GM10266 (cell line): ENCODE results near the gene WDR1.

Experiments used
- DNase-seq: peaks from one replicate; pipeline ENCODE4 v3.0.0; 2012; ENCODE audit errors: extremely low spot score
- TF ChIP-seq, protein P1 (sequence below): IDR thresholded peaks from 2 replicates; pipeline ENCODE4 v1.5.1; 2012; ENCODE audit warnings: mild to moderate bottlenecking, low read depth; ENCODE audit not compliant: control insufficient read depth, insufficient read depth; ENCODE audit errors: missing control alignments

The WDR1 gene

DNA sequence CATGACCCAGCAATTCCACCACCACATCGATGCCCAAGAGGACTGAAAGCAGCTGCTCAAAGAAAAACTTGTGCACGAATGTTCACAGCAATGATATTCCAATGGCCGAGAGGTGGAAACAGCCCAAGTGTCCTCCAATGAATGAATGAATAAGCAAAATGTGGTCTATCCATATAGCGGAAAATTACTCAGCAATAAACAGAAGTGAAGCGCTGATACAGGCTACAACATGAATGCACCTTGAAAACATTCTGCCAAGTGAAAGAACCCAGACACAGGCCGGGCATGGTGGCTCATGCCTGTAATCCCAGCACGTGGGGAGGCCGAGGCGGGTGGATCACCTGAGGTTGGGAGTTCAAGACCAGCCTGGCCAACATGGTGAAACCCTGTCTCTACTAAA is 90.1 kb downstream of the WDR1 start:
- TF ChIP-seq, protein P1, sequence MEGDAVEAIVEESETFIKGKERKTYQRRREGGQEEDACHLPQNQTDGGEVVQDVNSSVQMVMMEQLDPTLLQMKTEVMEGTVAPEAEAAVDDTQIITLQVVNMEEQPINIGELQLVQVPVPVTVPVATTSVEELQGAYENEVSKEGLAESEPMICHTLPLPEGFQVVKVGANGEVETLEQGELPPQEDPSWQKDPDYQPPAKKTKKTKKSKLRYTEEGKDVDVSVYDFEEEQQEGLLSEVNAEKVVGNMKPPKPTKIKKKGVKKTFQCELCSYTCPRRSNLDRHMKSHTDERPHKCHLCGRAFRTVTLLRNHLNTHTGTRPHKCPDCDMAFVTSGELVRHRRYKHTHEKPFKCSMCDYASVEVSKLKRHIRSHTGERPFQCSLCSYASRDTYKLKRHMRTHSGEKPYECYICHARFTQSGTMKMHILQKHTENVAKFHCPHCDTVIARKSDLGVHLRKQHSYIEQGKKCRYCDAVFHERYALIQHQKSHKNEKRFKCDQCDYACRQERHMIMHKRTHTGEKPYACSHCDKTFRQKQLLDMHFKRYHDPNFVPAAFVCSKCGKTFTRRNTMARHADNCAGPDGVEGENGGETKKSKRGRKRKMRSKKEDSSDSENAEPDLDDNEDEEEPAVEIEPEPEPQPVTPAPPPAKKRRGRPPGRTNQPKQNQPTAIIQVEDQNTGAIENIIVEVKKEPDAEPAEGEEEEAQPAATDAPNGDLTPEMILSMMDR: no peak

DNA sequence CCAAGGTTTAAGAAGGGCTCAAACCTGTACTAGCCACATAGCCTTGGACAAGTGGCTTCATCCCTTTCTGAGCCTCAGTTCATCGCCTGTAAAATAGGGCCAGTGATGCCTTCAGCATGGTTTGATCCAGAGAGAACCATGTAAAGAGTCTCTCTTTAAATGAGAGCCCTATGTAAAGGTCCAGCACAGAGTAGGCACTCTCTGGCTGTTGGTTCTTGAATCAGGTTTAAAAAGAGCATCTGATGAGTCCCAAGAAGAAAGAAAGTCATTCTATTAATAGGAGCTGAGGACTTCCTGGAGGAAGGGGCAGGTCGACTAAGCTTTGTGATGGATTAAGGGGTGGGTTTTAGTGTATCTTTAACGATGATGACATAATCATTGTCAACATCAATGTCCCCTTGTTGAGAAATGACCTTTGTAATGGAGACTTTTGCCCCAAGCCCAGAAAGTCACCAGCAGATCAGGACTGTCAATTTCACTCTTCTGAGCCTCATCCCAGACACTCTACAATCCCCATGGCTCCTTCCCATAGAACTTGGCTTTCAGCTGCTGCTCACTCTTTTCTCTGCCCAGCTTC is 91.3 kb downstream of the WDR1 start:
- no peak for DNase-seq
- TF ChIP-seq, protein P1: no peak

More for the DNA sequence above, 90.1 kb downstream of the WDR1 start:
- no peak for DNase-seq
